GM23248 (cell line): ENCODE results near the gene MEGF11.

ENCODE experiments used
- EZH2 ChIP-seq: fragments of 200-600 bp; sonication (generic); IDR thresholded peaks from 2 replicates; pipeline ENCODE4 v1.6.1; 2018; ENCODE audit warnings: antibody characterized with exemption, mild to moderate bottlenecking; ENCODE audit not compliant: insufficient read depth, poor library complexity, severe bottlenecking
- EZH2phosphoT487 ChIP-seq: fragments of 200-600 bp; sonication (generic); IDR thresholded peaks from 2 replicates; pipeline ENCODE4 v1.6.1; 2018; ENCODE audit warnings: antibody characterized with exemption, moderate library complexity, mild to moderate bottlenecking, low read depth; ENCODE audit not compliant: insufficient read depth

- TF ChIP-seq EZH2 (no peak), EZH2phosphoT487 (no peak)
Measured at GRCh38 chr15:65964792-65965433, 288.6 kb downstream of the MEGF11 start.
